HG03064 (cell line): ENCODE measurements around the gene NADSYN1.

Experiments
- ATAC-seq: cut with Tn5 transposase; IDR thresholded peaks from one replicate; pipeline ENCODE4 v1.9.1; 2021; ENCODE audit warnings: low read depth; ENCODE audit not compliant: unreplicated experiment

NADSYN1 gene

GRCh38 chr11:71472357-71472885 lies 19.4 kb downstream of the NADSYN1 start:
- no peak for ATAC-seq

DNA sequence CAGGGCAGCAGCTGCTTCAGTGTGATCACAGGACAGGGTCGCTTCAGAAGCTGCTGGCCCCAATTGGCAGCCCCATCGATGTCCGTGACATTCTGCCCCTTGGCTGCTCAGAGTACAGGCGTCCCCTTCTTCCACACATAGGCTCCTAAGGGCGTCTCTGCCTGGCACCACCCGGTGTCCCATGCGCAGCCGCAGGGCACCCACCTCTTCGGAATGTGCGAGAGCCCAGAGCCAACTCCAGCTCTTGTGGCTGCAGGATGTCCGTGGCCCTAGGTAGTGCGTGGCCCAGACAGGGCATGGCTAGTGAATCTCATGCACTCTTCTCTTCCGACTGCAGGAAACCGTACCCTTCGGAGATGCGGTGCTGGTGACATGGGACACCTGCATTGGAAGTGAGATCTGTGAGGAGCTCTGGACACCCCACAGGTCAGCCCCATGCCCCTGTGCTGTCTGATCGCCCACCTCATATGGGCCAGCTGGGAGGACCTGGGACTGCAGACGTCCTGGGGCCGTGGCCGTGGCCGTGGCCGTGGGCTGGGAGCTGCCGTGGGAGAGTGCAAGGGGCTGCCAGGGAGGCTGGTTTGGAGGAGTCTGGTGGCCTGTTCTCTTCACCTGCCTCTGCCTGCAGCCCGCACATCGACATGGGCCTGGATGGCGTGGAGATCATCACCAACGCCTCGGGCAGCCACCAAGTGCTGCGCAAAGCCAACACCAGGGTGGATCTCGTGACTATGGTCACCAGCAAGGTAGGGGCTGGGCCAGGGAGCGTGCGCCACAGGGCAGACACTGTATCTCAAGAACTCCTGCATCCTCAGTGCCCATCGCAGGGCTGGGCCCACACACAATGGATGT lies 20.2 kb downstream of the NADSYN1 start:
- ATAC-seq: no peak

DNA sequence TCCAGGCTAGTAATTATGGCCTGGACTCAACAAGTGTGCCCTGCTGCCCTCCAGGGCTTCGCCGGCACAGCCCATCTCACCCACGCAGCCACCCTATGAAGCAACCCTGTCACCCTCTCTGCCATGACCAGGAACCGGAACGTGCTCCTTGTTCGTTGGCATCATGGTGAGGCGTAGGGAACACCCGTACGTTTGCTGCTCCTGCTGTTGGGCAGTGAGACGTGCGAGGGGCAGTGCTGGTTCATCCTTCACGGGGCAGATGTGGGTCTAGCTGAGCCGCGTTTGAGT lies 20.7 kb downstream of the NADSYN1 start:
- ATAC-seq: no peak

DNA sequence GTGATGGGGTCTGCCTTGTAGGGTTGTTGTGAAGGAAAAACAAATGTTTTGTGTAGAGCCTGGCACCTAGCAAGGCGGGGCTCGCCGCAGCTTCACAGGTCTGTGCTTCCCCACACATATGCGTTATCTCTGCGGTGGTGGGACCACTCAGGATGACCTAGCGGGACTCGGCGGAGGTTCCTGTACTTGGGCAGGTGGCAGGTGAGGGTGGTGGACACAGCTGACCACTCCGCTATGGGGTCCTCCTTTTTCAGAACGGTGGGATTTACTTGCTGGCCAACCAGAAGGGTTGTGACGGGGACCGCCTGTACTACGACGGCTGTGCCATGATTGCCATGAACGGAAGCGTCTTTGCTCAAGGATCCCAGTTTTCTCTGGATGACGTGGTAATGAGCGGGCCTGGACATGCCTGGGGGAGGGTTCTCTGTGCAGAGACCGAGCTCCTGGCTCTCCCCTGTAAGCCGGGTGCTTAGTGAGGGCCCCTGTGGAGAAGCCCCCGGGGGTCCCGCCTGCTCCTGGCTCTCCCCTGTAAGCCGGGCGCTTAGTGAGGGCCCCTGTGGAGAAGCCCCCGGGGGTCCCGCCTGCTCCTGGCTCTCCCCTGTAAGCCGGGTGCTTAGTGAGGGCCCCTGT lies 21.3 kb downstream of the NADSYN1 start:
- ATAC-seq: no peak

DNA sequence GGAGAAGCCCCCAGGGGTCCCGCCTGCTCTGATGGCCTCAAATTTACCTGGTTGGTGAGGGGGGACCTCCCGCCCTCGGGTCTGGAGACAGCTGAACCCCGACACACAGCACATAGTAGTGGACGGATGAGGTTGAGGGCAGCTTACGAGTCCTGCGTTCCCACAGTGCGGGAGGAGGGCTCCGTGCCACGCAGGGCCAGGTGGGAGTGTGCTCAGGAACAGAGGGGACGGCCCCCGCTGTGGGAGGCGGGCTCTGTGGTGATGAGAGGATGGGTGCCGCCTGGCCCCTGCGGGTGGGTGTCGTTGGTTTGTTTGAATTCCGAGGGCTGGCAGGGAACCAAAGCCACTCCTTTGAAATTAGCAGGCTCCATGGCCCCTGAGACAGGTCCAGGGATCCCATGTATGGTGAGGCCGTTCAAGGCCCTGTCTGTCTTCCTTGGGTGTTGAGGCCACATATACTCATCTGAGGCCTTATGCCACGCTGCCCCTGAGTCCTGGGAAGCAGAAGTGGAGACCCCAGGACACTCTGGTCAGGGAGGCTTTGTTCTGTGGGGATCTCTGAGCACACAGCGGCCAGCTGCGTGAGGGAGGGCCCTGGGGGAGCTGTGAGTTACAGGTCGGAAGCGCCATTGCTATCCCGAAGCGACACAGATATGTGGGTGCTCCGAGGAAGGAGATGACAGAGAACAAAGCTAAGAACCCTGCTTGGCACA lies 21.9 kb downstream of the NADSYN1 start:
- ATAC-seq: no peak

DNA sequence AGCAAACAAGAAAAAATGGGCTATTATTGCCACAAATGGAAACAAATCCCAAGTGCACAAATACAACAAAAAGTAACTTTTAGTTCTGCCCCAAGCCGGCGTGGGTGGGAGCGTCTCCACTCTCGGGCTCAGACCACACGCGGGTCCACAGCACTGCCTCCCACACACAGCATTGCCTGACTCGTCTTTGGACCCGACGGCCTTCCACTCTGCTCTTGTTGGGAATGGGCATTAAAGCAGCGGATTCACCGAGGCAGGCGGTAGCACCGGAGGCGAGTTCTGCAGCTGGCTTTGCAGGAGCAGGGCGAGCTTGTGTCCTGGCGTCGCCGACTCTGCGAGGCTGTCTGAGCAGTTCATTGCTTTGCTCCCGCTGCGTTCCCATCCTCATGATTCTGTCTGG lies 23.0 kb downstream of the NADSYN1 start:
- ATAC-seq: no peak

DNA sequence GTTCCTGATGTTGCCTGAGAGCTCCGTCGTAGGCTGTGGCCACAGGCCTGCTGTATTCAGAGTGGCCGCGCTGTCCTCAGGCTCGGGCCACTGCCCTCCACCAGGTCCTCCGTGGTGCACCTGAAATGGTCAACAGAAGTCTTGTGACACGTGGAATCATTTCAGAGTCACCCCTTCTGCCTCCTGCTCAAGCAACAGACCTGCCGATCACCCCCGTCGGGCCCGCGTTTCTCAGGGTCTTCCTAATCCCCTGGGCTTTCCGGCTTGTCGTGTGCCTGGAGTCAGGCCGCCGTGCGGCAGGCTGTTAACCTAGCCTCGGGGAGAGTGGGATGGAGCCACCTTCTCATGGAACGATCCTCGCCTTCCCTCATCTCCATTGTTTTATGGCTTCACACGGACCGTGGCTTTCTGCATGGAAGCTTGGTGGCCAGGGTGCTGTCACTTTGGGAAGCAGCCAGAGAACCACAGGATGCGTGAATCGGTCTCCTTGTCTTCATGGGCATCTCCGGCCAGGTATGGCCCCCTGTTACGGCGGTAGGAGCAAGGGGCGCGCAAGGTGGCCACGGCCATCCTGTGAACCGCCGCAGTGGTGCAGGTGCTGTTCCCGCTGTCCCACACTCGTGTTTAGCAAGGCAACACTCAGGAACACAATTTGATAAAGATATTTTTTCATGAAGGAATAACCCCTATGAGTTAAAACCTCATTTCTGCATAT lies 24.1 kb downstream of the NADSYN1 start:
- ATAC-seq: no peak

GRCh38 chr11:71477641-71478527 lies 24.9 kb downstream of the NADSYN1 start:
- no peak for ATAC-seq

DNA sequence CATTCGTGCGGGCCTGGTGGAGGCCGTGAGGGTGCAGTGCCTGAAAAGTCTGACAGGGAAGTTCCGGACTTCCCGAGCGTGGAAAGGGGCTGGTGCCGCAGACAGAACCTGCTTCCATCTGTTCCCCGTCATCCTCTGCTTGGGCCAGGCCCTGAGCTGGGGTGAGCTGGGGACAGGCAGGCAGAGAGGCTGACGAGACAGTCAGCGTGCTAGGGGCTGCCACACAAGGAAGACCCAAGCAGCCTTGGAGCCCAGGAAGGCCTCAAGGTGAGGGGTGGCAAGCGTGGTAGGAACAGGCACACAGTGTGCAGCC lies 25.5 kb downstream of the NADSYN1 start:
- ATAC-seq: no peak

GRCh38 chr11:71481101-71481960 lies 28.3 kb downstream of the NADSYN1 start:
- ATAC-seq: no peak

- ATAC-seq: no peak
Measured at GRCh38 chr11:71482216-71482615, 29.2 kb downstream of the NADSYN1 start.

DNA sequence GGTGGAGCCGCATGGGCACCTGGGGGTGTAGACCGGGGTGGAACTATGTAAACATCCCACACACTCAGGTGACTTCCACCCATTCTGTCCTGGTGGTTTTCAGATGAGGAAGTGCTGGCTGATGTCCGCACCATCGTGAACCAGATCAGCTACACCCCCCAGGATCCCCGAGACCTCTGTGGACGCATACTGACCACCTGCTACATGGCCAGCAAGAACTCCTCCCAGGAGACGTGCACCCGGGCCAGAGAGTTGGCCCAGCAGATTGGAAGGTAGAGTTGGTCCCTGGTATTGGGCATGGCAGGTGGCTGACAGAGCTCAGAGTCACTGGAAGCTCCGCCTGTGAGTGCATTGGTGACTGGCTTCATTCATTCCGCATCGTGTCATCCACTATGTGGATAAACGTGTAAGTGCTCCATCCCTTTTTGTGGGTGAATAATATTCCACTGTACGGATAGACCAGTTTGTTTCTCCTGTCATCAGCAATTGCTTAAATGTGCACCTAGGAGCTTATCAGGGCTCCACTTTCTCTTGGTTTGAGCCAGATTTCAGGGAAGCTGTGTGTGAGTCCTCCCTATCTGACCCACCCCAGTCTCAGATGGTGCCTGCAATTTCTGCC lies 29.9 kb downstream of the NADSYN1 start:
- no peak for ATAC-seq

DNA sequence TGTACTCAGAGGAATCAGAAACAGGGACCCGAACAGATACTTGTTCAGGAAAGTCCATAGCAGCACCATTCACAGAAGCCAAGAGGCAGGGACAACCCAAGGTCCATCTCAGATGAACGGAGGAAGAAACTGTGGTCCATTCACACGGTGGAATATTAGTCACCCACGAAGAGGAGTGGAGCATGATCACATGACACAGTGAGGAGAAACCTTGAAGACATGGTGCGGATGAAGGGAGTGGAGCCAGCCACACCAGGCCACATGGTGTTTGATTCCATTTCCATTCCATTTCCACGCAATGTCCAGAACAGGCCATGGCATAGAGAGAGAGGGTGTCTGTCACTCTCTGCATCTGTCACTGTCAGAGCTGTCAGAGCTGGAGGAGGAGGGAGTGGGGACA lies 30.7 kb downstream of the NADSYN1 start:
- ATAC-seq: no peak

GRCh38 chr11:71484248-71485062 lies 31.5 kb downstream of the NADSYN1 start:
- no peak for ATAC-seq

DNA sequence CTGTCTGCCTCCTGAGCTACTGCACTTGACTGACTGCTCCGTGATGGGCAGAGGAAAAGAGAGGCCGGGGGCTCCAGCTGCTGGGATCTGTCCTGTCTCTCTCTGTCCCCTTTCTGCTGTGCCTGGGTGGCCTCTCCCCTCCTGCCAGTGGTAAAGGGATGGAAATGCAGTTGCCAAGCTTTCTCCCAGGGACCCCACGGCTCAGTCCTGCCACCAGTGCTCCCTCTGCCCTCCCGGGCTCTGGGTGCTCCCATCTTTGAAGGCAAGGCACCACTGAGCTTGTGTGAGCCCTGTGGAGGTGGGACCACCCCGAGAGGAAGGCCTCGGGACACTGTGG lies 32.0 kb downstream of the NADSYN1 start:
- no peak for ATAC-seq

DNA sequence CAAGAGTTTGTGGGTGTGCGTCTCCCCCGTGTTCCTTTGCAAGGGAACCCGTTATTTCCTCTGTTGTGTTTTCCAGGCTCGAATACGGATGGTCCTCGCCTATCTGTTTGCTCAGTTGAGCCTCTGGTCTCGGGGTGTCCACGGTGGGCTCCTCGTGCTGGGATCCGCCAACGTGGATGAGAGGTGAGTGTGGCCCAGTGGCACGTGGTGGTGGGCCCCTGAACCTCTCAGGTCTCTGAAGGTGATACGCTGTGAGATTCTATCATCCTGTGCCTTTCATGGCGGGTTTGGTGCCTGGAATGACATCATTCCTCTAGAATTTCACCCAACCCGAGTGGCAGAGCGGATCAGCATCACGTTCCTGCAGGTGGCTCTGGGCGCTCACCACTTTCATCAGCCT lies 32.5 kb downstream of the NADSYN1 start:
- ATAC-seq: no peak

DNA sequence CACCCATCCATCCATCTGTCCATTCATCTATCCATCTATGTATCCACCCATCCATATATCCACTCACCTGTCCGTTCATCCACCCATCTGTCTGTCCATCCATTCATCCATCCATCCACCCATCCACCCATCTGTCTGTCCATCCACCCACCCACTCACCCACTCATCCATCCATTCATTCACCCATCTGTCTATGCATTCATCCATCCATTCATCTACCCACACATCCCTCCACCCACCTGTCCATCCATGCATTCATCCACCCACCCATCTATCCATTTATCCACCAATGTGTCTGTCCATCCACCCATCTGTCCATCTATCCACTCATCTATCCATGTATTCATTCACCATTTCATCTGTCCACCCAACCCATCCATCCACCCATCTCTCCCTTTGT lies 33.3 kb downstream of the NADSYN1 start:
- no peak for ATAC-seq

DNA sequence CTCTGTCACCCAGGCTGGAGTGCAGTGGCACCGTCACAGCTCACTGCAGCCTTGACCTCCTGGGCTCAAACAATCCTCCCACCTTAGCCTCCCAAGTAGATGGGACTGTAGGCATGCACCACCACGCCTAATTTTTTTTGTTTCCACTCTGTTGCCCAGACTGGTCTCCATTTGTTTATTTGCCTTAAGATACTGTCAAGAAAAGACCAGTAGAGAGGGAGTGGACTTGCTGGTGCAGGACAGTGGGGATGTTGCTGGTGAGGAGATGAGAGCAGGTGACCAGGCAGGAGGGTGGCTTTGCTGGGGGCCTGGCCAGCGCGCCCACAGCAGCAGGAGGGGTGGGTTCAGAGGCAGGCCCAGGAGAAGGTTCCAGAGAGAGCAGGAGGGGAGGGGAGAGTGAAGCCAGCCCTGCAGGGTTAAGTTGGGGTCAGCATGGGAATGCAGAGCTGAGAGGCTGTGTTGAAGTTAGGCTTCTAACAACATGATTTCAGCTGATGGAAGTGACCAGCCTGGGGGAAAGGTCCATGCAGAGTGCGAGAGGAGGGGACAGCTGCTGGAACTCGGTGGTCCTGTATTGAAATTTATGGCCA lies 35.8 kb downstream of the NADSYN1 start:
- no peak for ATAC-seq
